Activated T-cell treated with anti-CD3 and anti-CD28 coated beads, Interleukin-2, amount 50 U/mL, for 4 hours (primary cell): Measurements from ENCODE around the gene EIF4G3. TPM values are rescaled to one million over a fixed set of nuclear protein-coding genes. Genes with fewer than 3 reads are reported as not detected.

Source experiments
- ATAC-seq, 2 donors: fragments of 200-7000 bp; cut with Tn5 transposase; one replicate each; pipeline ENCODE4 v1.10.0; 2021
- DNase-seq: peaks from one replicate; pipeline ENCODE4 v3.0.0-alpha.2; 2020
- H3K27me3 Mint-ChIP-seq: one replicate; pipeline ENCODE4 v1.8.0; 2021; ENCODE audit warnings: low read depth, mixed read lengths
- H3K36me3 Mint-ChIP-seq: one replicate; pipeline ENCODE4 v1.8.0; 2022; ENCODE audit warnings: mixed read lengths; ENCODE audit not compliant: insufficient read depth
- H3K4me1 Mint-ChIP-seq: one replicate; pipeline ENCODE4 v1.8.0; 2021; ENCODE audit warnings: low read depth, mixed read lengths
- H3K4me3 Mint-ChIP-seq: one replicate; pipeline ENCODE4 v1.8.0; 2021; ENCODE audit warnings: mild to moderate bottlenecking, moderate library complexity, mixed read lengths
- H3K9me3 Mint-ChIP-seq: one replicate; pipeline ENCODE4 v1.8.0; 2021; ENCODE audit warnings: mixed read lengths
- total RNA-seq, 3 donors: library from RNA; stranded (reverse); gene quantifications; one replicate each; pipeline ENCODE4 v1.2.1, GENCODE V29; 2021

Gene EIF4G3
- total RNA-seq, 3 donors from 2014 or later, result 43.5 to 48.5 (median 46.1) TPM

GRCh38 chr1:21020151-21020550 lies 156.5 kb downstream of the EIF4G3 start:
- Mint-ChIP-seq H3K9me3 (peaks cover 1% of the 10 kb centered on the region), H3K4me3 (no peak overlapping the region), H3K36me3 (peaks cover 8% of the 10 kb centered on the region), H3K4me1 (peaks cover 25% of the 10 kb centered on the region), H3K27me3 (no peaks in the 10 kb centered on the region)
- ATAC-seq, result no peak
- DNase-seq, result no peak

DNA sequence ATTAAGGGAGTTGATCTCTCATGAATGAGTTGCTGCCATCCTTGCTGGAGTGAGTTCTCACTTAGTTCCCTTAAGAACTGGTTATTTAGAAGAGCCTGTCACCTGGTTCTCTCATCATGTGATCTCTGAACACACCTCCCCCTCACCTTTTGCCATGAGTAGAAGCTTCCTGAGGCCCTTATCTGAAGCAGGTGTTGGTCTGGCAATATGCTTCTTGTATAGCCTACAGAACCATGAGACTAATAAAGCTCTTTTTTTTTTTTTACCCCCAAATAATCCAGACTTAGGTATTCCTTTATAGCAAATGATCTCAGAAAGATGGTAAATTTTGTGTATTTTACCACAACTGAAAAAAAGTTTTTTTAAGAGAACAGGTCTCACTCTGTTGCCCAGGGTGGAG lies 158.0 kb downstream of the EIF4G3 start:
- Mint-ChIP-seq H3K27me3 (no peaks in the 10 kb centered on the region), H3K36me3 (peaks cover 5% of the 10 kb centered on the region), H3K4me1 (peaks cover 25% of the 10 kb centered on the region), H3K4me3 (no peak overlapping the region), H3K9me3 (peaks cover 4% of the 10 kb centered on the region)
- DNase-seq, result no peak
- ATAC-seq, result no peak

- DNase-seq, result no peak
- no peak for ATAC-seq
- H3K9me3 Mint-ChIP-seq, result peaks cover 4% of the 10 kb centered on the region
- peaks cover 8% of the 10 kb centered on the region for H3K4me1 Mint-ChIP-seq
- no peak overlapping the region for H3K4me3 Mint-ChIP-seq
- no peaks in the 10 kb centered on the region for H3K27me3 Mint-ChIP-seq
- peaks cover 9% of the 10 kb centered on the region for H3K36me3 Mint-ChIP-seq
Observed at GRCh38 chr1:21013510-21013909, 163.2 kb downstream of the EIF4G3 start.

GRCh38 chr1:21012937-21013336 lies 163.8 kb downstream of the EIF4G3 start:
- DNase-seq (no peak), ATAC-seq (no peak)
- no peaks in the 10 kb centered on the region for H3K27me3 Mint-ChIP-seq
- H3K4me3 Mint-ChIP-seq, result no peak overlapping the region
- peaks cover 4% of the 10 kb centered on the region for H3K9me3 Mint-ChIP-seq
- peaks cover 8% of the 10 kb centered on the region for H3K4me1 Mint-ChIP-seq
- peaks cover 9% of the 10 kb centered on the region for H3K36me3 Mint-ChIP-seq

DNA sequence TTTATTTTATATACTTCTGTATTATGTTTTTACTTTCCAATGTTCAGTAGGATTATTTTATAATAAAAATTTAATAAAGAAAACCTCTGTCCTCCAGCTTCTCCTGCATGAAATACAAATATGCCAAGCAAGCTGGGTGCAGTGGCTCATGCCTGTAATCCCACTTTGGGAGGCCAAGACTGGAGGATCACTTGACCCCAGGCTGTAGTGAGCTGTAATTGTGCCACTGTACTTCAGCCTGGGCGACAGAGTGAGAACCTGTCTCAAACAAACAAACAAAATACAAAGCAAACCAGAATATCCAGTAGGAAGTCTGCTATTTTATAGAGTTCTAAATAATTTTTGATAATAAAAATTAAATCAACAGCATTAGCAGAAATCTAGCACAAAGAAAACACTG lies 168.8 kb downstream of the EIF4G3 start:
- Mint-ChIP-seq H3K9me3 (no peaks in the 10 kb centered on the region), H3K36me3 (no peaks in the 10 kb centered on the region), H3K27me3 (no peaks in the 10 kb centered on the region), H3K4me1 (peaks cover 2% of the 10 kb centered on the region), H3K4me3 (no peak overlapping the region)
- DNase-seq (no peak), ATAC-seq (no peak)

GRCh38 chr1:21005466-21006239 lies 171.0 kb downstream of the EIF4G3 start:
- no peak for ATAC-seq
- no peaks in the 10 kb centered on the region for H3K27me3 Mint-ChIP-seq
- H3K36me3 Mint-ChIP-seq, result peaks cover 9% of the 10 kb centered on the region

DNA sequence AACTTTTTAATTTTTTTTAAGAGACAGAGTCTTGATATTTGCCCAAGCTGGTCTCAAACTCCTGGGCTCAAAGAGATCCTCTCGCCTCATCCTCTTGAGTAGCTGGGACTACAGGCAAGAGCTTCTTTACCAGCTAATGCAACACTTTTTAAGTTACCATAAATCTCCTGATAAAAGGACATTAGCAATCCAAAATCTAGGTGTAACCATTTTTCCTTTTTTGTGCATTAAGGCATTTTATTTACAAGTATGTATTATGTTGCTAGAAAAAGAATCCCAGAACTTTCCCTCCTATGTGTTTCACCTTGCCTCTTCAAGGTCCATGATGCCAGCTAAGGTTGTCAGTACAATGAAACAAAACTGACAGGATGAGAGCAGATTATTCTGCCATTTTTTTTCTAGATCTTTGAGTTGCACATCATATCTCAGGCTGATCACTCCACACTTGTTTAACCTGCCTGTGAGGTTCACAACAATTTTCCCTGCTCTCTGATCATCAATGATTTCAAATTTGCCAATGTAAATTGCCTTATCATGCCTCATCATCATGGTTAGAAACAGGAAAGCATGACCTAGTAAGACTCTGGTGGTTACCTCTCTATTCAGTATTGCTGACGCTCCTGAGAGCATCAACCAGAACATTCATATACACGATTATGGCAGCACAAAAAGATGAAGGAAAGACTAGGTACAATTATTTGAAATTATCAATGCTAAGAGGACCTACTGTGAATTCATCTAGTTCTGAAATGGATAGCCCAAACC lies 173.2 kb downstream of the EIF4G3 start:
- no peak for DNase-seq
- Mint-ChIP-seq H3K4me3 (no peak overlapping the region), H3K4me1 (no peaks in the 10 kb centered on the region), H3K27me3 (no peaks in the 10 kb centered on the region), H3K9me3 (no peaks in the 10 kb centered on the region), H3K36me3 (peaks cover 19% of the 10 kb centered on the region)
- no peak for ATAC-seq

More at GRCh38 chr1:21005466-21006239, 171.0 kb downstream of the EIF4G3 start:
- H3K4me3 Mint-ChIP-seq, result no peak overlapping the region
- no peak for DNase-seq
- no peaks in the 10 kb centered on the region for H3K9me3 Mint-ChIP-seq
- H3K4me1 Mint-ChIP-seq, result peaks cover 2% of the 10 kb centered on the region

DNA sequence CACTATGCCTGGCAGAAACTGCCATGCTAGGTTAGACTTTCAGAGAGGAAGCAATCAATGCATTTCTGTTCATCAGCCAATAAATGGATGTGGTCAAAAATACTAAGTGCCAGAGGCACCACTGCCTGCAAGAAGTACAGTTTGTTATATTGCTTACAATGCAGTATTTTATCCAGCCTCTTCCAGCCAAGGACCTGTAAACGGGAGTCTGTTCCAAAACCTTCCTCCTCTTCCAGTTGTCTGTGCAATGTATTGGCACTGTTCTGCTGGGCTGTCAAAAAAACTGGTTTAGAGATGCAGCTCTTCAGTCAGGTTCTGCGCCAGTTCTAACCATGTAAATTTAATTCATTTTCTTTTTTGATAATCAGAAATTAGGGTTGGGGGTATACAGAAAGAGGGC lies 175.7 kb downstream of the EIF4G3 start:
- Mint-ChIP-seq H3K4me3 (no peak overlapping the region), H3K4me1 (no peaks in the 10 kb centered on the region)
- ATAC-seq, result no peak

GRCh38 chr1:21000245-21000594 lies 176.5 kb downstream of the EIF4G3 start:
- no peaks in the 10 kb centered on the region for H3K9me3 Mint-ChIP-seq
- H3K4me1 Mint-ChIP-seq, result no peaks in the 10 kb centered on the region
- no peak overlapping the region for H3K4me3 Mint-ChIP-seq
- no peaks in the 10 kb centered on the region for H3K27me3 Mint-ChIP-seq
- no peak for DNase-seq
- peaks cover 19% of the 10 kb centered on the region for H3K36me3 Mint-ChIP-seq
- no peak for ATAC-seq

More for the DNA sequence above, 175.7 kb downstream of the EIF4G3 start:
- DNase-seq, result no peak
- Mint-ChIP-seq H3K9me3 (no peaks in the 10 kb centered on the region), H3K36me3 (peaks cover 19% of the 10 kb centered on the region), H3K27me3 (no peaks in the 10 kb centered on the region)

- ATAC-seq, result no peak
- Mint-ChIP-seq H3K27me3 (no peaks in the 10 kb centered on the region), H3K4me3 (no peak overlapping the region), H3K4me1 (no peaks in the 10 kb centered on the region), H3K36me3 (peaks cover 19% of the 10 kb centered on the region), H3K9me3 (no peaks in the 10 kb centered on the region)
- DNase-seq, result no peak
Observed at GRCh38 chr1:20999525-21000244, 177.0 kb downstream of the EIF4G3 start.

GRCh38 chr1:20998826-20999225 lies 177.9 kb downstream of the EIF4G3 start:
- DNase-seq, result no peak
- Mint-ChIP-seq H3K36me3 (peaks cover 19% of the 10 kb centered on the region), H3K27me3 (no peaks in the 10 kb centered on the region), H3K9me3 (no peaks in the 10 kb centered on the region), H3K4me1 (no peaks in the 10 kb centered on the region), H3K4me3 (no peak overlapping the region)
- ATAC-seq, result no peak

GRCh38 chr1:20997602-20998224 lies 179.0 kb downstream of the EIF4G3 start:
- Mint-ChIP-seq H3K4me1 (peaks cover 3% of the 10 kb centered on the region), H3K36me3 (peaks cover 19% of the 10 kb centered on the region), H3K4me3 (no peak overlapping the region), H3K9me3 (no peaks in the 10 kb centered on the region), H3K27me3 (no peaks in the 10 kb centered on the region)
- no peak for ATAC-seq
- no peak for DNase-seq

DNA sequence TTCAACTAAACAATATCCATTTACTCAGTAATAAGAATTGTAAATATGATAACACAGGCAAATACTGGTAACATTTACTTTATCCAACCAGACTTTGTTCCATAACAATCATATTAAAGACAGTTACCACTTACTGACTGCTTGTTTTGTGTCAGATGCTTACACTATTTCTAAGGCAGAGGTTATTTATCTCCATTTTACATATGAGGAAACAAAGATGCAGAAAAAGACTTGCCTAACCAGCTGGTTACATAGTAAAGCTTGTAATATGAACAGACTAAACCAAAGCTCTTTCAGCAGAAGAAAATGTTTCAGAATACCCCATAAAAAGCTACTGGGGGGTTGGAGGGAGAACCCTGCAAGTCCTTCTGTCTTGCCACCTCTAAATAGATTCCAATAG lies 180.1 kb downstream of the EIF4G3 start:
- peaks cover 13% of the 10 kb centered on the region for H3K4me1 Mint-ChIP-seq
- peaks cover 16% of the 10 kb centered on the region for H3K36me3 Mint-ChIP-seq
- ATAC-seq (no peak), DNase-seq (no peak)
- H3K27me3 Mint-ChIP-seq, result no peaks in the 10 kb centered on the region
- H3K4me3 Mint-ChIP-seq, result no peak overlapping the region
- no peaks in the 10 kb centered on the region for H3K9me3 Mint-ChIP-seq
